Measurements from ENCODE around the gene CDNF.

Gene CDNF

DNA sequence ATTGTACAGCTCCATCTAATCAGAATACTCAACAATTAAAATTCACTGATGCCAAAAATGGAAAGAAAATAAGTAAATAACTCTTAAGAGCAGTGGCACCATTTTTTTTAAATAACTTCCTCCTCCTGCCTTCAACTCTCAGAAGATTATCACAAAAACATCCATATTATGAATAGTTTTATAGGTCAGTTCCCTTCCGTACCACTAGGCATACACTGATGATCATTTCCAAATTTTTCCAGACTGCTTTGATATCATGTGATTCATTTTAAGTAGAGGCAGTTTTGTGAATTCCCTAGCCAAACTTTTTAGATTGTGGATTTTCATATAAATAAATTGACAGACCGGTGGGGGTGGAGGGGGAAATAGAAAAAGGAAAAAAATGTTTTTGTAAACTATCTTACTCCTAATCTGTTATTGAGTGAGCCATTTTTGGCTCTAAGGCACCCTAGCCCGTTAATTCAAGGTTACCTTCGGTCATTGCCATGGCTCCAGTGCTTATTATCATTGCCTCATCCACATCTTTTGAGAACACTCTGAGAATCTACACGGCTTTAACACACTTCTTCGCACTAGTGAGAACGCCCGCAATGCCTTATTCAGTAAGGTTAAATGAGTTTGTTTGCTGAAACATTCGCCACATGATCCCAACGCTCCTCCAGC lies 64.2 kb downstream of the CDNF start:
- no peak overlapping the region for H3K9ac ChIP-seq
- no peaks in the 10 kb centered on the region for H4K20me1 ChIP-seq
- H3K27me3 ChIP-seq: no peaks in the 10 kb centered on the region
- no peak overlapping the region for H3K27ac ChIP-seq
- no peak overlapping the region for H3K4me2 ChIP-seq
- peaks cover 0 to 12% (median 8%) of the 10 kb centered on the region in 11 experiments; a peak in 8 of 22 replicates for H3K9me3 ChIP-seq (replicated peaks in 1 of 11)
- TF ChIP-seq Cebpa-rat (IDR thresholded peaks at IDR 0.05): no peak
- peaks cover 0 to 8% (median 0%) of the 10 kb centered on the region in 10 experiments; a peak in 5 of 20 replicates for H3K4me1 ChIP-seq
- H3K4me3 ChIP-seq: no peak overlapping the region
- H3K36me3 ChIP-seq: no peaks in the 10 kb centered on the region

DNA sequence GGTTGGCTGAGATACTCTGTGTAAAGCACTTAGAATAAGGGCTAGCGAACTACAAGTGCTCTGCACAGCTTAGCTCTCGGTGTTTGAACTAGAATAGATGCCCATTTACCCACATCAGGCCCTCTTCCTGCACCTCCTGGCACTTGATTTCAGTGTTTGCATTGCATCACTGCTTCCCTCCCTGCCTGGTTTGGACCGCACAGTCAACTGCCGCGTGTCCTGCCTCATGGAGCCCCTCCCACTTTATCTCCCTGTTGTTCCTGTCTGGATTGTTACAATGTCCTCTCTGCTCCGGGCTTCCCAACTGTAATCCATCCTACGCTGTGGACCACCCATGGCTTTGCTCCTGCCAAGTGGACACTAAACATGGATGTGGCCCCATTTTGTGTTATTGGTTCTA lies 65.4 kb downstream of the CDNF start:
- H3K9me3 ChIP-seq (replicated peaks in 1 of 11): peaks cover 0 to 12% (median 9%) of the 10 kb centered on the region in 11 experiments; a peak in 9 of 22 replicates
- H3K4me1 ChIP-seq: no peaks in the 10 kb centered on the region
- H3K4me3 ChIP-seq: no peak overlapping the region
- H3K27ac ChIP-seq: no peak overlapping the region
- TF ChIP-seq Cebpa-rat (IDR thresholded peaks at IDR 0.05): no peak
- H4K20me1 ChIP-seq: no peaks in the 10 kb centered on the region
- H3K4me2 ChIP-seq: no peak overlapping the region
- H3K9ac ChIP-seq: no peak overlapping the region
- no peaks in the 10 kb centered on the region for H3K27me3 ChIP-seq
- no peaks in the 10 kb centered on the region for H3K36me3 ChIP-seq

- TF ChIP-seq Cebpa-rat (IDR thresholded peaks at IDR 0.05): no peak
- Histone ChIP-seq H3K4me1 (no peaks in the 10 kb centered on the region), H3K36me3 (no peaks in the 10 kb centered on the region), H3K9me3 (replicated peaks in 1 of 11) (peaks cover 0 to 12% (median 9%) of the 10 kb centered on the region in 11 experiments; a peak in 9 of 22 replicates), H3K27ac (no peak overlapping the region), H3K9ac (no peak overlapping the region), H3K4me2 (no peak overlapping the region), H3K4me3 (no peak overlapping the region), H4K20me1 (no peaks in the 10 kb centered on the region), H3K27me3 (no peaks in the 10 kb centered on the region)
Measured at GRCh38 chr10:14770927-14771326, 66.9 kb downstream of the CDNF start.
